Measurements from ENCODE around the gene LCA5L. TPM values are rescaled to one million over a fixed set of nuclear protein-coding genes. Genes with fewer than 3 reads are reported as not detected.

Gene LCA5L
- total and polyA plus RNA-seq, 2 of the 13 experiments (the other 11 are each of a cell fraction or from before 2014, with no cell fraction given) = 0.13 to 0.55 TPM

DNA sequence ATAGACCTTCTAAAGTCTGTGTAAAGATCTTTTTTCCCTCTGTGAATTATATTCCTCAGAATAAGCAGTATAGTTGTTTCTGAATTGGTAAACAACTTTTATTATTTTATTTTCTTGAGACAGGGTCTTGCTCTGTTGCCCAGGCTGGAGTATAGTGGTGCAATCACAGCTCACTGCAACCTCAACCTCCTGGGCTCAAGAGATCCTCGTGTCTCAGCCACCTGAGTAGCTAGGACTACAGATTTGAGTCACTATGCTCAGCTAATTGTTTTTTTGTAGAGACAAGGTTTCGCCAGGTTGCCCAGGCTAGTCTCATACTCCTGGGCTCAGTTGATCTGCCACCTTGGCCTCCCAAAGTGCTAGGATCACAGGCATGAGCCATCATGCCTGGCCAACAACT lies 70.1 kb downstream of the LCA5L start:
- in situ Hi-C loops (cut with HindIII; ENCODE audit: extremely low pct_ligation_motif_present, low pct_unique_long_range_greater_than_20kb) (no loop called here), intact Hi-C loops (cut with micrococcal nuclease; ENCODE audit: unreplicated experiment) (no loop called here)
- no peak for FAIRE-seq
- no peaks in the 10 kb centered on the region for H3K36me3 ChIP-seq (replicated peaks in 1 of 2; ENCODE audit: control insufficient read depth in 1 of 2, insufficient read depth in 2 of 2, low read length in 2 of 2)
- H3K9me3 ChIP-seq (ENCODE audit: low read length) = no peaks in the 10 kb centered on the region
- H4K20me1 ChIP-seq (ENCODE audit: insufficient read depth, low read length) = no peaks in the 10 kb centered on the region
- H3K79me2 ChIP-seq (ENCODE audit: insufficient read depth, low read length) = no peaks in the 10 kb centered on the region
- TF ChIP-seq NR2F1 (CRISPR knock-in tag; IDR thresholded peaks at IDR 0.05) (no peak), HOXA7 (CRISPR knock-in tag; IDR thresholded peaks at IDR 0.05) (no peak), EZH2 (conservative IDR thresholded peaks at IDR 0.05; ENCODE audit: low read depth, low read length) (no peak), GATAD2A (CRISPR knock-in tag; IDR thresholded peaks at IDR 0.05) (no peak), ZNF224 (CRISPR knock-in tag; IDR thresholded peaks at IDR 0.05) (no peak), PCBP1 (IDR thresholded peaks at IDR 0.05; ENCODE audit: borderline replicate concordance, low read depth, low read length) (no peak), NRL (CRISPR knock-in tag; IDR thresholded peaks at IDR 0.05; ENCODE audit: borderline replicate concordance) (no peak), SMAD9 (CRISPR knock-in tag; IDR thresholded peaks at IDR 0.05) (no peak), ETV5 (CRISPR knock-in tag; IDR thresholded peaks at IDR 0.05; ENCODE audit: borderline replicate concordance) (no peak), FOXA1 (IDR thresholded peaks at IDR 0.05) (no peak), FOXA1 (CRISPR knock-in tag; IDR thresholded peaks at IDR 0.05) (no peak), FOXM1 (CRISPR knock-in tag; IDR thresholded peaks at IDR 0.05) (no peak), EP300 (IDR thresholded peaks at IDR 0.05; ENCODE audit: low read depth in 2 of 2, low read length in 2 of 2) (no peak), EP300 (CRISPR knock-in tag; IDR thresholded peaks at IDR 0.05; ENCODE audit: borderline replicate concordance) (no peak), GFI1 (CRISPR knock-in tag; IDR thresholded peaks at IDR 0.05; ENCODE audit: borderline replicate concordance) (no peak)
- TF ChIP-seq, protein P1, sequence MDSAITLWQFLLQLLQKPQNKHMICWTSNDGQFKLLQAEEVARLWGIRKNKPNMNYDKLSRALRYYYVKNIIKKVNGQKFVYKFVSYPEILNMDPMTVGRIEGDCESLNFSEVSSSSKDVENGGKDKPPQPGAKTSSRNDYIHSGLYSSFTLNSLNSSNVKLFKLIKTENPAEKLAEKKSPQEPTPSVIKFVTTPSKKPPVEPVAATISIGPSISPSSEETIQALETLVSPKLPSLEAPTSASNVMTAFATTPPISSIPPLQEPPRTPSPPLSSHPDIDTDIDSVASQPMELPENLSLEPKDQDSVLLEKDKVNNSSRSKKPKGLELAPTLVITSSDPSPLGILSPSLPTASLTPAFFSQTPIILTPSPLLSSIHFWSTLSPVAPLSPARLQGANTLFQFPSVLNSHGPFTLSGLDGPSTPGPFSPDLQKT (CRISPR knock-in tag; IDR thresholded peaks at IDR 0.05; ENCODE audit: borderline replicate concordance) = no peak
- TF ChIP-seq, protein P2, sequence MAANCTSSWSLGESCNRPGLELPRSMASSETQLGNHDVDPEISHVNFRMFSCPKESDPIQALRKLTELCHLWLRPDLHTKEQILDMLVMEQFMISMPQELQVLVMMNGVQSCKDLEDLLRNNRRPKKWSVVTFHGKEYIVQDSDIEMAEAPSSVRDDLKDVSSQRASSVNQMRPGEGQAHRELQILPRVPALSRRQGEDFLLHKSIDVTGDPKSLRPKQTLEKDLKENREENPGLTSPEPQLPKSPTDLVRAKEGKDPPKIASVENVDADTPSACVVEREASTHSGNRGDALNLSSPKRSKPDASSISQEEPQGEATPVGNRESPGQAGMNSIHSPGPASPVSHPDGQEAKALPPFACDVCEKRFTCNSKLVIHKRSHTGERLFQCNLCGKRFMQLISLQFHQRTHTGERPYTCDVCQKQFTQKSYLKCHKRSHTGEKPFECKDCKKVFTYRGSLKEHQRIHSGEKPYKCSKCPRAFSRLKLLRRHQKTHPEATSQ (CRISPR knock-in tag; IDR thresholded peaks at IDR 0.05; ENCODE audit: borderline replicate concordance) = no peak
- TF ChIP-seq, protein P3, sequence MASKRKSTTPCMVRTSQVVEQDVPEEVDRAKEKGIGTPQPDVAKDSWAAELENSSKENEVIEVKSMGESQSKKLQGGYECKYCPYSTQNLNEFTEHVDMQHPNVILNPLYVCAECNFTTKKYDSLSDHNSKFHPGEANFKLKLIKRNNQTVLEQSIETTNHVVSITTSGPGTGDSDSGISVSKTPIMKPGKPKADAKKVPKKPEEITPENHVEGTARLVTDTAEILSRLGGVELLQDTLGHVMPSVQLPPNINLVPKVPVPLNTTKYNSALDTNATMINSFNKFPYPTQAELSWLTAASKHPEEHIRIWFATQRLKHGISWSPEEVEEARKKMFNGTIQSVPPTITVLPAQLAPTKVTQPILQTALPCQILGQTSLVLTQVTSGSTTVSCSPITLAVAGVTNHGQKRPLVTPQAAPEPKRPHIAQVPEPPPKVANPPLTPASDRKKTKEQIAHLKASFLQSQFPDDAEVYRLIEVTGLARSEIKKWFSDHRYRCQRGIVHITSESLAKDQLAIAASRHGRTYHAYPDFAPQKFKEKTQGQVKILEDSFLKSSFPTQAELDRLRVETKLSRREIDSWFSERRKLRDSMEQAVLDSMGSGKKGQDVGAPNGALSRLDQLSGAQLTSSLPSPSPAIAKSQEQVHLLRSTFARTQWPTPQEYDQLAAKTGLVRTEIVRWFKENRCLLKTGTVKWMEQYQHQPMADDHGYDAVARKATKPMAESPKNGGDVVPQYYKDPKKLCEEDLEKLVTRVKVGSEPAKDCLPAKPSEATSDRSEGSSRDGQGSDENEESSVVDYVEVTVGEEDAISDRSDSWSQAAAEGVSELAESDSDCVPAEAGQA (IDR thresholded peaks at IDR 0.05; ENCODE audit: low read depth) = no peak
- TF ChIP-seq, protein P3 (CRISPR knock-in tag; IDR thresholded peaks at IDR 0.05; ENCODE audit: borderline replicate concordance) = no peak
- H2AFZ ChIP-seq (ENCODE audit: low read length) = no peak overlapping the region
- H3K4me3 ChIP-seq (replicated peaks in 1 of 3; ENCODE audit: insufficient read depth in 1 of 3, low read depth in 2 of 3, low read length in 3 of 3) = no peak overlapping the region
- no peak for DNase-seq (ENCODE audit: low spot score)
- no TSS peak for BruUV-seq (replicated peaks)
- H3K27ac ChIP-seq (ENCODE audit: extremely low read length, insufficient read depth, low read length) = no peak overlapping the region
- H3K4me2 ChIP-seq (ENCODE audit: low read depth, low read length) = no peak overlapping the region
- CTCF ChIA-PET (ENCODE audit: low intra/inter-chr PET ratio, low total read pairs) = no interaction called here
- POLR2A ChIA-PET = interaction anchor here (1.2 to 1.5 kb wide), 2 partner anchors 9 to 28 kb away, joined by 4 to 6 read pairs; no protein-coding TSS in a partner anchor
- no peak overlapping the region for H3K9ac ChIP-seq (ENCODE audit: insufficient read depth, low read depth, low read length)
- ATAC-seq = no peak
- whole genome bisulfite sequencing (ENCODE audit: low lambda C conversion rate) = 41% methylated on average over 2 of the region's 2 CpGs
- H3K27me3 ChIP-seq (ENCODE audit: control insufficient read depth in 1 of 2, insufficient read depth in 2 of 2, low read length in 2 of 2) = no peaks in the 10 kb centered on the region; a peak in 1 of 5 replicates
- peaks cover 34% of the 10 kb centered on the region for H3K4me1 ChIP-seq (ENCODE audit: insufficient read depth, low read length)
